GM19467 (cell line): ENCODE data around the gene CAPN12.

Source experiments
- ATAC-seq: cut with Tn5 transposase; IDR thresholded peaks from one replicate; pipeline ENCODE4 v1.9.1; 2021; ENCODE audit warnings: mild to moderate bottlenecking, moderate library complexity; ENCODE audit not compliant: unreplicated experiment

The CAPN12 gene

GRCh38 chr19:38727306-38727867 lies 16.9 kb downstream of the CAPN12 start:
- ATAC-seq = no peak

- no peak for ATAC-seq
Measured at GRCh38 chr19:38726761-38727301, 17.4 kb downstream of the CAPN12 start.

- ATAC-seq = no peak
Measured at GRCh38 chr19:38726284-38726673, 18.0 kb downstream of the CAPN12 start.

GRCh38 chr19:38725469-38726283 lies 18.6 kb downstream of the CAPN12 start:
- no peak for ATAC-seq

- ATAC-seq = no peak
Measured at GRCh38 chr19:38723990-38724854, 20.1 kb downstream of the CAPN12 start.

GRCh38 chr19:38723606-38723965 lies 20.7 kb downstream of the CAPN12 start:
- no peak for ATAC-seq

GRCh38 chr19:38722947-38723605 lies 21.2 kb downstream of the CAPN12 start:
- no peak for ATAC-seq

- ATAC-seq = no peak
Measured at GRCh38 chr19:38721979-38722773, 22.1 kb downstream of the CAPN12 start.

GRCh38 chr19:38721496-38721895 lies 22.8 kb downstream of the CAPN12 start:
- no peak for ATAC-seq

- ATAC-seq = no peak
Measured at GRCh38 chr19:38720559-38721236, 23.6 kb downstream of the CAPN12 start.

- no peak for ATAC-seq
Measured at GRCh38 chr19:38719761-38720558, 24.3 kb downstream of the CAPN12 start.

- no peak for ATAC-seq
Measured at GRCh38 chr19:38718747-38719543, 25.3 kb downstream of the CAPN12 start.

GRCh38 chr19:38717855-38718254 lies 26.4 kb downstream of the CAPN12 start:
- no peak for ATAC-seq

- no peak for ATAC-seq
Measured at GRCh38 chr19:38717051-38717450, 27.2 kb downstream of the CAPN12 start.

- no peak for ATAC-seq
Measured at GRCh38 chr19:38715555-38715954, 28.7 kb downstream of the CAPN12 start.

GRCh38 chr19:38714354-38714778 lies 29.9 kb downstream of the CAPN12 start:
- ATAC-seq = no peak

GRCh38 chr19:38713865-38714264 lies 30.4 kb downstream of the CAPN12 start:
- no peak for ATAC-seq

GRCh38 chr19:38713227-38713649 lies 31.0 kb downstream of the CAPN12 start:
- ATAC-seq = no peak
